Keratinocyte (primary cell): ENCODE data around the gene LRRC42. TPM values are rescaled to one million over a fixed set of nuclear protein-coding genes. Genes with fewer than 3 reads are reported as not detected.

Source experiments
- DNase-seq: peaks from one replicate; pipeline ENCODE4 v3.0.0-alpha.2; 2011; ENCODE audit warnings: low read depth, missing footprints, low spot score
- FAIRE-seq: peaks from 2 replicates; lab custom pipeline; 2011; peaks lifted over from hg19 to GRCh38; lab: Jason Lieb, UNC
- H2AFZ ChIP-seq: 2 replicates; pipeline ENCODE4 v1.6.0; 2012; ENCODE audit warnings: low read length, control low read depth, inconsistent platforms; ENCODE audit not compliant: control insufficient read depth
- H3K27ac ChIP-seq: 2 replicates; pipeline ENCODE4 v1.5.1; 2011; ENCODE audit warnings: low read length; ENCODE audit not compliant: control insufficient read depth, insufficient read depth
- H3K27me3 ChIP-seq: 3 replicates; pipeline ENCODE4 v1.6.0; 2011; ENCODE audit warnings: low read length; ENCODE audit not compliant: control insufficient read depth, insufficient read depth; ENCODE audit errors: extremely low read depth
- H3K36me3 ChIP-seq, 2 experiments: 2 replicates in 1 of 2; 3 replicates in 1 of 2; pipeline ENCODE4 v1.5.1; 2011; ENCODE audit warnings: low read length in 2 of 2, mild to moderate bottlenecking in 1 of 2; ENCODE audit not compliant: control insufficient read depth in 2 of 2, insufficient read depth in 2 of 2; ENCODE audit errors: extremely low read depth in 1 of 2
- H3K4me1 ChIP-seq: 3 replicates; pipeline ENCODE4 v1.5.1; 2011; ENCODE audit warnings: low read length; ENCODE audit not compliant: control insufficient read depth, insufficient read depth; ENCODE audit errors: extremely low read depth
- H3K4me2 ChIP-seq: 3 replicates; pipeline ENCODE4 v1.6.0; 2011; ENCODE audit warnings: low read depth, low read length; ENCODE audit not compliant: control insufficient read depth, insufficient read depth; ENCODE audit errors: extremely low read depth
- H3K4me3 ChIP-seq, 3 experiments: fragments of 200-600 bp in 1 of 3; sonication (generic) in 1 of 3; 2 replicates in 2 of 3; 3 replicates in 1 of 3; pipeline ENCODE4 v1.5.1; 2011 to 2016; ENCODE audit warnings: low read length in 3 of 3, mild to moderate bottlenecking in 3 of 3, control low read depth in 2 of 3, inconsistent platforms in 1 of 3, low read depth in 1 of 3, mixed read lengths in 1 of 3, mixed run types in 1 of 3, moderate library complexity in 1 of 3; ENCODE audit not compliant: control insufficient read depth in 2 of 3, insufficient read depth in 2 of 3; ENCODE audit errors: extremely low read depth in 1 of 3
- H3K79me2 ChIP-seq: 2 replicates; pipeline ENCODE4 v1.6.0; 2012; ENCODE audit warnings: low read length; ENCODE audit not compliant: control insufficient read depth, insufficient read depth
- H3K9ac ChIP-seq: 3 replicates; pipeline ENCODE4 v1.6.0; 2011; ENCODE audit warnings: low read length; ENCODE audit not compliant: control insufficient read depth, insufficient read depth; ENCODE audit errors: extremely low read depth
- H3K9me1 ChIP-seq: 3 replicates; pipeline ENCODE4 v1.6.0; 2011; ENCODE audit warnings: low read length; ENCODE audit not compliant: control insufficient read depth, insufficient read depth; ENCODE audit errors: extremely low read depth
- H3K9me3 ChIP-seq: 2 replicates; pipeline ENCODE4 v1.5.1; 2012; ENCODE audit warnings: low read depth, low read length; ENCODE audit not compliant: control insufficient read depth
- H4K20me1 ChIP-seq: 3 replicates; pipeline ENCODE4 v1.6.0; 2011; ENCODE audit warnings: low read length; ENCODE audit not compliant: control insufficient read depth, insufficient read depth; ENCODE audit errors: extremely low read depth
- EZH2 ChIP-seq: IDR thresholded peaks from one replicate; pipeline ENCODE4 v1.6.1; 2012; ENCODE audit warnings: inconsistent platforms, mild to moderate bottlenecking, low read length, moderate library complexity
- dilution Hi-C: fragments of 300-500 bp; cut with MboI; formaldehyde crosslinking; loops from one replicate; pipeline ENCODE4 v1.7.0; 2020; ENCODE audit warnings: low sequenced_read_pairs; ENCODE audit not compliant: extremely low pct_ligation_motif_present
- polyA plus RNA-seq, 5 experiments: library from polyadenylated mRNA; depleted of rRNA in 3 of 5; stranded (reverse) in 3 of 5; stranded (forward) in 1 of 5; unstranded in 1 of 5; fragments of >200 nt; gene quantifications; 1 replicate in 1 of 5; 2 replicates in 3 of 5; 3 replicates in 1 of 5; pipeline versions ENCODE4 v1.2.1 to v1.2.3, GENCODE V29; 2011 to 2012; ENCODE audit warnings: missing spikeins in 2 of 5, low read depth in 1 of 5, low replicate concordance in 1 of 5
- TF ChIP-seq, protein P1 (sequence below), 3 experiments: IDR thresholded peaks in 1 of 3; conservative IDR thresholded peaks in 1 of 3; optimal IDR thresholded peaks in 1 of 3; 2 replicates in 2 of 3; 3 replicates in 1 of 3; pipeline versions ENCODE3 to v1.5.1; 2011; ENCODE audit warnings: low read length in 3 of 3, mild to moderate bottlenecking in 3 of 3, moderate library complexity in 2 of 3, control low read depth in 1 of 3, inconsistent platforms in 1 of 3; ENCODE audit not compliant: insufficient read depth in 2 of 3; ENCODE audit errors: extremely low read depth in 1 of 3

Gene LRRC42
- polyA plus RNA-seq, 1 donor (not counting 4 experiments of a cell fraction or from before 2014, with no cell fraction given): 61.8 TPM

DNA sequence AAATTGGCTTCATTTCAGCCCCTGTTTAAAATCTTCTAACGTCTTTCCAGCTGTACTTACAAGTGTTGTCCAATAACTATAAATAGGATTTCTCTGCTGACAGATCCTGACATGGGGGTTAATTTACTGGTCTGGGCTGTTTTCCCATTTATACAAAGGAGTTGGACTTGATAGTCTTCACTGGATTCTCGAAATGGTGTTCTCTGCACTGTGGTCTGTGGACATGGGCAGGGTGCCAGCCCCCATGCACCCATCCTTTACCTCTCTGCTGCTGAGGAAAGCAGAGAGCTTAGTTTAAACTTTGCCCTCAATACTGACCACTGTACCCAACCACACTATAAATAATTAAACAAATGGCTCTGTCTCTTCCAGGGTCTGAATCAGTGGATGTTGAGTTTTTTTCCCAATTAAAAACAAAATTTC lies 46.9 kb upstream of the LRRC42 start:
- TF ChIP-seq, protein P1, sequence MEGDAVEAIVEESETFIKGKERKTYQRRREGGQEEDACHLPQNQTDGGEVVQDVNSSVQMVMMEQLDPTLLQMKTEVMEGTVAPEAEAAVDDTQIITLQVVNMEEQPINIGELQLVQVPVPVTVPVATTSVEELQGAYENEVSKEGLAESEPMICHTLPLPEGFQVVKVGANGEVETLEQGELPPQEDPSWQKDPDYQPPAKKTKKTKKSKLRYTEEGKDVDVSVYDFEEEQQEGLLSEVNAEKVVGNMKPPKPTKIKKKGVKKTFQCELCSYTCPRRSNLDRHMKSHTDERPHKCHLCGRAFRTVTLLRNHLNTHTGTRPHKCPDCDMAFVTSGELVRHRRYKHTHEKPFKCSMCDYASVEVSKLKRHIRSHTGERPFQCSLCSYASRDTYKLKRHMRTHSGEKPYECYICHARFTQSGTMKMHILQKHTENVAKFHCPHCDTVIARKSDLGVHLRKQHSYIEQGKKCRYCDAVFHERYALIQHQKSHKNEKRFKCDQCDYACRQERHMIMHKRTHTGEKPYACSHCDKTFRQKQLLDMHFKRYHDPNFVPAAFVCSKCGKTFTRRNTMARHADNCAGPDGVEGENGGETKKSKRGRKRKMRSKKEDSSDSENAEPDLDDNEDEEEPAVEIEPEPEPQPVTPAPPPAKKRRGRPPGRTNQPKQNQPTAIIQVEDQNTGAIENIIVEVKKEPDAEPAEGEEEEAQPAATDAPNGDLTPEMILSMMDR (optimal IDR thresholded peaks at IDR 0.05 in 1 of 3, IDR thresholded peaks at IDR 0.05 in 1 of 3, conservative IDR thresholded peaks at IDR 0.05 in 1 of 3; ENCODE audit: extremely low read depth in 1 of 3, insufficient read depth in 2 of 3, low read length in 3 of 3): no peak
- TF ChIP-seq EZH2: no peak
- Histone ChIP-seq H2AFZ (no peak overlapping the region), H3K4me1 (peaks cover 12% of the 10 kb centered on the region), H3K9me3 (no peaks in the 10 kb centered on the region), H3K27ac (no peak overlapping the region), H3K27me3 (no peaks in the 10 kb centered on the region), H3K36me3 (no peaks in the 10 kb centered on the region), H3K79me2 (no peaks in the 10 kb centered on the region), H3K9me1 (no peaks in the 10 kb centered on the region), H4K20me1 (no peaks in the 10 kb centered on the region), H3K9ac (no peak overlapping the region), H3K4me3 (no peak overlapping the region), H3K4me2 (no peak overlapping the region)
- dilution Hi-C loops: no loop called here
- FAIRE-seq (no peak), DNase-seq (no peak)

- Histone ChIP-seq H3K9me1 (no peaks in the 10 kb centered on the region), H3K4me1 (peaks cover 12% of the 10 kb centered on the region), H3K27ac (no peak overlapping the region), H4K20me1 (no peaks in the 10 kb centered on the region), H3K79me2 (no peaks in the 10 kb centered on the region), H3K9ac (no peak overlapping the region), H3K9me3 (no peaks in the 10 kb centered on the region), H3K27me3 (no peaks in the 10 kb centered on the region), H2AFZ (no peak overlapping the region), H3K4me2 (no peak overlapping the region), H3K36me3 (no peaks in the 10 kb centered on the region), H3K4me3 (no peak overlapping the region)
- dilution Hi-C loops: no loop called here
- FAIRE-seq: no peak
- TF ChIP-seq, protein P1 (optimal IDR thresholded peaks at IDR 0.05 in 1 of 3, IDR thresholded peaks at IDR 0.05 in 1 of 3, conservative IDR thresholded peaks at IDR 0.05 in 1 of 3; ENCODE audit: extremely low read depth in 1 of 3, insufficient read depth in 2 of 3, low read length in 3 of 3): no peak
- no peak for TF ChIP-seq EZH2
- DNase-seq: no peak
Observed at GRCh38 chr1:53899708-53900107, 46.4 kb upstream of the LRRC42 start.
